Measurements from ENCODE around the gene ELFN1.

- TF ChIP-seq, protein P1, sequence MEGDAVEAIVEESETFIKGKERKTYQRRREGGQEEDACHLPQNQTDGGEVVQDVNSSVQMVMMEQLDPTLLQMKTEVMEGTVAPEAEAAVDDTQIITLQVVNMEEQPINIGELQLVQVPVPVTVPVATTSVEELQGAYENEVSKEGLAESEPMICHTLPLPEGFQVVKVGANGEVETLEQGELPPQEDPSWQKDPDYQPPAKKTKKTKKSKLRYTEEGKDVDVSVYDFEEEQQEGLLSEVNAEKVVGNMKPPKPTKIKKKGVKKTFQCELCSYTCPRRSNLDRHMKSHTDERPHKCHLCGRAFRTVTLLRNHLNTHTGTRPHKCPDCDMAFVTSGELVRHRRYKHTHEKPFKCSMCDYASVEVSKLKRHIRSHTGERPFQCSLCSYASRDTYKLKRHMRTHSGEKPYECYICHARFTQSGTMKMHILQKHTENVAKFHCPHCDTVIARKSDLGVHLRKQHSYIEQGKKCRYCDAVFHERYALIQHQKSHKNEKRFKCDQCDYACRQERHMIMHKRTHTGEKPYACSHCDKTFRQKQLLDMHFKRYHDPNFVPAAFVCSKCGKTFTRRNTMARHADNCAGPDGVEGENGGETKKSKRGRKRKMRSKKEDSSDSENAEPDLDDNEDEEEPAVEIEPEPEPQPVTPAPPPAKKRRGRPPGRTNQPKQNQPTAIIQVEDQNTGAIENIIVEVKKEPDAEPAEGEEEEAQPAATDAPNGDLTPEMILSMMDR (IDR thresholded peaks at IDR 0.05): no peak
- TF ChIP-seq POLR2AphosphoS5 (IDR thresholded peaks at IDR 0.05): no peak
- no peak for TF ChIP-seq POLR2A (IDR thresholded peaks at IDR 0.05)
Observed at GRCh38 chr7:1781369-1781768, 111.3 kb downstream of the ELFN1 start.

All from gastroesophageal sphincter (tissue), 3 donors.